ENCODE data around the gene INTU. TPM values are rescaled to one million over a fixed set of nuclear protein-coding genes. Genes with fewer than 3 reads are reported as not detected.

INTU gene
- total and polyA plus RNA-seq, 9 of the 15 experiments (the other 6 are each of a cell fraction or from before 2014, with no cell fraction given) = 1.5 to 8.9 (median 3.9) TPM

- TF ChIP-seq, protein P1, sequence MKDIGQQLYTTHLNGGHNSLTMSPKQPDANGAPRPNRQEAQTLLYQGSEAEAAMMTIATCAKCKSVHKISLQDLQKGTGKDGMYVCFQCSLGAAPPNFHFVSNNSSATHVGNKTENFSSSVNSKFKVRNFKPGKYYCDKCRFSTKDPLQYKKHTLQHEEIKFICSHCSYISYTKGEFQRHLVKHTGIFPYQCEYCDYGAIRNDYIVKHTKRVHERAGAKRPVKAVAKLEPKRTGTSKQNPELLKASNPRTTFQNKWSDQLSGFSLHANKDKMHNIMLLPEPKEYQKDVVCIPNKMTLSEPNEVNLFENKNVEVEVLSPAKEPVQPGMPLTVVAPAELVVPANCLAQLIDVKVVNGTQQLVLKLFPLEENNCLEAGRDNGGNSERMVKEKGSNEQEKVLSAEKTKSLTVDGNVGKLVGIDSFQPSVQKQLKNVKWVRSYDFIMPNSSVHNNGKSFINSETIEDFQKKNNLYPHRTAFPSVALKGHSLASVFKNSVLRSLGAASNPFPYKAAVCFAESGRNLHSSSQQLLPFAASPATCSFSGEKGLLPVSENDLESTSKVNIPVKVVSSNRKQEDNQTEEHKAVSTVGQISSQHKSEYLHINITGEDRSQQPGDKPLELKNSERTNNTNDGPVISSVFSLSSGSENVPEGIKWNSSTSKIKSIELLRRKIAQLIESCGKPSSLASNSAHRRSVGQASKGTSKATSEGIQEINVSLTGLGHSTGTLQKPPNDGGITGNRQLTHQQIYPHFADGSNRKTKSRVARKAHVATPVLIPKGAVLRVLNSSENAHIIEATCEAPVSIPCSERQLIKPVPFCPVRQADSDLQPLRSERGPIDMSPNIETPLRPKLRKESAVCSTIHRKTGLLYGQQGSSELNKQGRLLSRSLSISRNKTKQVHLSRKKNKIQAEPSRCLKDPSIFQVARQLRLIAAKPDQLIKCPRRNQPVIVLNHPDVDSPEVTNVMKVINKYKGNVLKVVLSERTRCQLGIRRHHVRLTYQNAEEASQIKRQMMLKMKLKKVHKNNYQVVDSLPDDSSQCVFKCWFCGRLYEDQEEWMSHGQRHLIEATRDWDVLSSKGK (CRISPR knock-in tag; IDR thresholded peaks at IDR 0.05) = no peak
- TF ChIP-seq TARDBP (IDR thresholded peaks at IDR 0.05) = no peak
These were observed 27.6 kb downstream of the INTU start (continued) for GRCh38 chr4:127660284-127660885.

DNA sequence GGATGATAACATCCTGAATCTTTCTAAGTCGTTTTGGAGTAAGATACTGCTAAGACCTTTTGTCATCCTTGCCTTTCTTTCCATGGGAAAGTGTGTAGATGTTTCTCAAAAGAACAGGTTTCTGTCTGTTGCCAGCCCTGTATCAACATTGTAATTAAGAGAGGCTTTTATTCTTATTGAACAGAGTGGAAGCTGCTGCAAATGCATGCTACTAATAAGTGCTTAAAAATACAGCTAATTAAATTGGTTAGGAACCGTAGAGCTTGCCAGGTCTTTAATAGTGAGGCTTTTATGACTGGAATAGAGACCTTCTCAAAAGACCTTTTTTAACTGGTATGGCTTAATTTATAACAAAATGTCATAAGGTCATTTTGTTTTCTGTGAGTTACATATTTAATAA is 34.4 kb downstream of the INTU start:
- POLR2A ChIA-PET = no interaction called here
- H3K36me3 ChIP-seq (ENCODE audit: control insufficient read depth, insufficient read depth, low read length) = no peaks in the 10 kb centered on the region
- no TSS peak for BruUV-seq (replicated peaks)
- WGBS (ENCODE audit: insufficient coverage, low coverage, missing lambda C conversion rate) = 39% methylated on average over 2 of the region's 2 CpGs
- H3K9me3 ChIP-seq (replicated peaks; ENCODE audit: control insufficient read depth, insufficient read depth, low read depth, low read length) = no peaks in the 10 kb centered on the region
- no peaks in the 10 kb centered on the region for H3K4me1 ChIP-seq (replicated peaks in 1 of 2; ENCODE audit: control insufficient read depth in 2 of 2, insufficient read depth in 2 of 2, low read length in 2 of 2)
- H2AFZ ChIP-seq (ENCODE audit: low read depth, low read length) = no peak overlapping the region
- CTCF ChIA-PET (ENCODE audit: low intra/inter-chr PET ratio) = no interaction called here
- FAIRE-seq (no peak), ATAC-seq (no peak), DNase-seq (ENCODE audit: extremely low read depth in 1 of 4, low spot score in 3 of 4) (no peak)
- H3K79me2 ChIP-seq (ENCODE audit: control insufficient read depth, insufficient read depth, low read length) = no peaks in the 10 kb centered on the region
- H4K20me1 ChIP-seq (replicated peaks; ENCODE audit: control insufficient read depth, insufficient read depth, low read length) = no peaks in the 10 kb centered on the region
- in situ Hi-C loops (cut with MboI) = no loop called here
- intact Hi-C loops (cut with micrococcal nuclease) = no loop called here
- no peak overlapping the region for H3K4me2 ChIP-seq (ENCODE audit: insufficient read depth, low read length)
- no peaks in the 10 kb centered on the region for H3K27me3 ChIP-seq (ENCODE audit: control insufficient read depth in 2 of 2, insufficient read depth in 2 of 2, low read length in 2 of 2)
- no peaks in the 10 kb centered on the region for H3K9me1 ChIP-seq (ENCODE audit: control insufficient read depth, insufficient read depth, low read length)
- no peak for TF ChIP-seq ESRRB (CRISPR knock-in tag; IDR thresholded peaks at IDR 0.05; ENCODE audit: borderline replicate concordance)
- no peak for TF ChIP-seq WHSC1 (IDR thresholded peaks at IDR 0.05; ENCODE audit: low read length)
- TF ChIP-seq ZNF695 (CRISPR knock-in tag; IDR thresholded peaks at IDR 0.05) = no peak
- no peak for TF ChIP-seq PRPF4 (IDR thresholded peaks at IDR 0.05; ENCODE audit: insufficient read depth, low read depth, low read length, poor library complexity, severe bottlenecking)
- TF ChIP-seq, protein P2, sequence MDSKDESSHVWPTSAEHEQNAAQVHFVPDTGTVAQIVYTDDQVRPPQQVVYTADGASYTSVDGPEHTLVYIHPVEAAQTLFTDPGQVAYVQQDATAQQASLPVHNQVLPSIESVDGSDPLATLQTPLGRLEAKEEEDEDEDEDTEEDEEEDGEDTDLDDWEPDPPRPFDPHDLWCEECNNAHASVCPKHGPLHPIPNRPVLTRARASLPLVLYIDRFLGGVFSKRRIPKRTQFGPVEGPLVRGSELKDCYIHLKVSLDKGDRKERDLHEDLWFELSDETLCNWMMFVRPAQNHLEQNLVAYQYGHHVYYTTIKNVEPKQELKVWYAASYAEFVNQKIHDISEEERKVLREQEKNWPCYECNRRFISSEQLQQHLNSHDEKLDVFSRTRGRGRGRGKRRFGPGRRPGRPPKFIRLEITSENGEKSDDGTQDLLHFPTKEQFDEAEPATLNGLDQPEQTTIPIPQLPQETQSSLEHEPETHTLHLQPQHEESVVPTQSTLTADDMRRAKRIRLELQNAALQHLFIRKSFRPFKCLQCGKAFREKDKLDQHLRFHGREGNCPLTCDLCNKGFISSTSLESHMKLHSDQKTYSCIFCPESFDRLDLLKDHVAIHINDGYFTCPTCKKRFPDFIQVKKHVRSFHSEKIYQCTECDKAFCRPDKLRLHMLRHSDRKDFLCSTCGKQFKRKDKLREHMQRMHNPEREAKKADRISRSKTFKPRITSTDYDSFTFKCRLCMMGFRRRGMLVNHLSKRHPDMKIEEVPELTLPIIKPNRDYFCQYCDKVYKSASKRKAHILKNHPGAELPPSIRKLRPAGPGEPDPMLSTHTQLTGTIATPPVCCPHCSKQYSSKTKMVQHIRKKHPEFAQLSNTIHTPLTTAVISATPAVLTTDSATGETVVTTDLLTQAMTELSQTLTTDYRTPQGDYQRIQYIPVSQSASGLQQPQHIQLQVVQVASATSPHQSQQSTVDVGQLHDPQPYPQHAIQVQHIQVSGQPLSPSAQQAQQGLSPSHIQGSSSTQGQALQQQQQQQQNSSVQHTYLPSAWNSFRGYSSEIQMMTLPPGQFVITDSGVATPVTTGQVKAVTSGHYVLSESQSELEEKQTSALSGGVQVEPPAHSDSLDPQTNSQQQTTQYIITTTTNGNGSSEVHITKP (IDR thresholded peaks at IDR 0.05; ENCODE audit: partially characterized antibody) = no peak
- TF ChIP-seq RNF2 (IDR thresholded peaks at IDR 0.05) = no peak
- TF ChIP-seq MXD1 (CRISPR knock-in tag; IDR thresholded peaks at IDR 0.05; ENCODE audit: borderline replicate concordance, poor library complexity, severe bottlenecking) = no peak
- TF ChIP-seq CEBPG (CRISPR knock-in tag; IDR thresholded peaks at IDR 0.05) = no peak
- no peak for TF ChIP-seq CEBPG (tag; conservative IDR thresholded peaks at IDR 0.05 in 1 of 2, IDR thresholded peaks at IDR 0.05 in 1 of 2)
- TF ChIP-seq DACH1 (IDR thresholded peaks at IDR 0.05; ENCODE audit: partially characterized antibody) = no peak
- no peak for TF ChIP-seq SRSF7 (optimal IDR thresholded peaks at IDR 0.05; ENCODE audit: low read depth, low read length)
- no peak for TF ChIP-seq ZNF347 (CRISPR knock-in tag; IDR thresholded peaks at IDR 0.05; ENCODE audit: low read depth)
- no peak overlapping the region for H3K9ac ChIP-seq (ENCODE audit: insufficient read depth in 1 of 2, low read depth in 2 of 2, low read length in 2 of 2)
- no peak overlapping the region for H3K4me3 ChIP-seq
- no peak overlapping the region for H3K27ac ChIP-seq (ENCODE audit: extremely low read depth, low read depth, low read length)
